H1 (cell line): ENCODE measurements around the gene EPB41L1. TPM values are rescaled to one million over a fixed set of nuclear protein-coding genes. Genes with fewer than 3 reads are reported as not detected.

ENCODE experiments used
- CTCF ChIA-PET: fragments of 300-600 bp; sonication (Branson Sonifier 250); formaldehyde crosslinking; loops from one replicate; lab custom pipeline; 2021; ENCODE audit not compliant: partially characterized antibody; lab: Charles Lee
- POLR2A ChIA-PET: fragments of 300-600 bp; sonication (Branson Sonifier 250); formaldehyde crosslinking; loops from one replicate; lab custom pipeline; 2021; ENCODE audit warnings: inconsistent platforms; ENCODE audit not compliant: partially characterized antibody; lab: Charles Lee
- DNase-seq, 2 experiments: peaks; one replicate each; pipeline versions ENCODE4 v3.0.0 to v3.0.0-alpha.2; 2010 to 2022; ENCODE audit warnings: low spot score in 2 of 2, low read depth in 1 of 2, mixed read lengths in 1 of 2
- FAIRE-seq: peaks from 2 replicates; lab custom pipeline; 2011; peaks lifted over from hg19 to GRCh38; lab: Jason Lieb, UNC
- H2AFZ ChIP-seq: 2 replicates; pipeline ENCODE4 v1.8.1; 2012; ENCODE audit warnings: low read length, inconsistent platforms
- H2AK5ac ChIP-seq: 2 replicates; pipeline ENCODE4 v1.6.1; 2013; ENCODE audit warnings: low read depth, low read length
- H2BK120ac ChIP-seq: replicated peaks from 2 replicates; pipeline ENCODE3; 2013; ENCODE audit warnings: low read depth, low read length, inconsistent platforms
- H2BK12ac ChIP-seq: 2 replicates; pipeline ENCODE4 v1.6.1; 2013; ENCODE audit warnings: low read depth, low read length
- H2BK15ac ChIP-seq: 2 replicates; pipeline ENCODE4 v1.6.1; 2013; ENCODE audit warnings: low read length
- H2BK20ac ChIP-seq: 2 replicates; pipeline ENCODE4 v1.6.1; 2013; ENCODE audit warnings: low read length
- H2BK5ac ChIP-seq: 2 replicates; pipeline ENCODE4 v1.6.1; 2013; ENCODE audit warnings: low read depth, low read length
- H3K14ac ChIP-seq: 2 replicates; pipeline ENCODE4 v1.6.1; 2013; ENCODE audit warnings: inconsistent platforms; ENCODE audit not compliant: insufficient read length
- H3K18ac ChIP-seq: 2 replicates; pipeline ENCODE4 v1.6.1; 2013; ENCODE audit warnings: low read length; ENCODE audit errors: extremely low read depth
- H3K23ac ChIP-seq: 2 replicates; pipeline ENCODE4 v1.6.1; 2013; ENCODE audit warnings: inconsistent platforms; ENCODE audit not compliant: insufficient read length
- H3K23me2 ChIP-seq: 2 replicates; pipeline ENCODE4 v1.6.1; 2013; ENCODE audit warnings: low read depth, low read length
- H3K27ac ChIP-seq: 2 replicates; pipeline ENCODE4 v1.6.1; 2011; ENCODE audit warnings: low read depth, low read length, inconsistent platforms
- H3K27me3 ChIP-seq, 4 experiments: replicated peaks in 1 of 4; 1 replicate in 1 of 4; 2 replicates in 3 of 4; pipeline versions ENCODE4 v1.6.1 to v1.8.1; 2011 to 2013; ENCODE audit warnings: low read length in 3 of 4, mild to moderate bottlenecking in 3 of 4, inconsistent platforms in 2 of 4, mixed read lengths in 2 of 4, moderate library complexity in 1 of 4; ENCODE audit not compliant: control insufficient read depth in 3 of 4, insufficient read depth in 3 of 4; ENCODE audit errors: extremely low read depth in 1 of 4
- H3K36me3 ChIP-seq, 4 experiments: 2 replicates each; pipeline versions ENCODE4 v1.6.1 to v1.8.1; 2011 to 2013; ENCODE audit warnings: mild to moderate bottlenecking in 4 of 4, low read length in 3 of 4, moderate library complexity in 2 of 4, control low read depth in 1 of 4, inconsistent platforms in 1 of 4; ENCODE audit not compliant: insufficient read depth in 4 of 4, control insufficient read depth in 2 of 4
- H3K4ac ChIP-seq: replicated peaks from 2 replicates; pipeline ENCODE3; 2013; ENCODE audit warnings: low read length, low read depth, mixed read lengths, inconsistent platforms; ENCODE audit not compliant: insufficient read length
- H3K4me1 ChIP-seq, 4 experiments: replicated peaks in 1 of 4; 1 replicate in 1 of 4; 2 replicates in 3 of 4; pipeline versions ENCODE4 v1.6.1 to v1.8.1; 2011 to 2013; ENCODE audit warnings: low read length in 3 of 4, inconsistent platforms in 2 of 4, mixed read lengths in 1 of 4; ENCODE audit not compliant: insufficient read depth in 4 of 4, control insufficient read depth in 3 of 4
- H3K4me2 ChIP-seq, 2 experiments: 2 replicates each; pipeline versions ENCODE4 v1.6.1 to v1.8.1; 2011 to 2013; ENCODE audit warnings: low read depth in 2 of 2, low read length in 2 of 2, control low read depth in 1 of 2, inconsistent platforms in 1 of 2, mild to moderate bottlenecking in 1 of 2; ENCODE audit not compliant: insufficient read depth in 1 of 2
- H3K4me3 ChIP-seq, 4 experiments: fragments of 200-600, 300-600 bp in 1 of 4; sonication (generic), shearing (Covaris generic), sonication (Bioruptor Twin) in 1 of 4; 2 replicates each; pipeline versions ENCODE4 v1.5.1 to v1.8.1; 2011 to 2016; ENCODE audit warnings: low read length in 4 of 4, low read depth in 3 of 4, control low read depth in 2 of 4, inconsistent platforms in 2 of 4, mild to moderate bottlenecking in 2 of 4, mixed read lengths in 1 of 4, moderate library complexity in 1 of 4; ENCODE audit not compliant: insufficient read depth in 2 of 4; ENCODE audit errors: extremely low read depth in 1 of 4
- H3K56ac ChIP-seq: replicated peaks from 2 replicates; pipeline ENCODE3; 2013; ENCODE audit warnings: low read depth, mild to moderate bottlenecking, mixed read lengths, low read length, inconsistent platforms; ENCODE audit not compliant: insufficient read length
- H3K79me1 ChIP-seq: 2 replicates; pipeline ENCODE4 v1.6.1; 2013; ENCODE audit warnings: low read depth, low read length, control low read depth
- H3K79me2 ChIP-seq, 2 experiments: 2 replicates each; pipeline versions ENCODE4 v1.6.1 to v1.8.1; 2012 to 2013; ENCODE audit warnings: low read length in 2 of 2, mild to moderate bottlenecking in 2 of 2, inconsistent platforms in 1 of 2; ENCODE audit not compliant: insufficient read depth in 2 of 2, control insufficient read depth in 1 of 2
- H3K9ac ChIP-seq, 4 experiments: replicated peaks in 1 of 4; 1 replicate in 1 of 4; 2 replicates in 3 of 4; pipeline versions ENCODE4 v1.6.1 to v1.8.1; 2011 to 2013; ENCODE audit warnings: low read depth in 3 of 4, low read length in 3 of 4, control low read depth in 2 of 4, mild to moderate bottlenecking in 2 of 4, moderate library complexity in 2 of 4, inconsistent platforms in 1 of 4; ENCODE audit errors: extremely low read depth in 1 of 4
- H3K9me3 ChIP-seq, 2 experiments: 2 replicates each; pipeline versions ENCODE4 v1.6.1 to v1.8.1; 2012 to 2013; ENCODE audit warnings: mild to moderate bottlenecking in 2 of 2, moderate library complexity in 2 of 2, control low read depth in 1 of 2, inconsistent platforms in 1 of 2, low read depth in 1 of 2, low read length in 1 of 2, mixed read lengths in 1 of 2; ENCODE audit not compliant: insufficient read depth in 2 of 2
- H4K20me1 ChIP-seq, 2 experiments: replicated peaks in 1 of 2; 2 replicates each; pipeline versions ENCODE3 to v1.8.1; 2011 to 2013; ENCODE audit warnings: inconsistent platforms in 2 of 2, low read length in 2 of 2, mild to moderate bottlenecking in 1 of 2; ENCODE audit not compliant: insufficient read depth in 2 of 2, control insufficient read depth in 1 of 2
- H4K5ac ChIP-seq: 2 replicates; pipeline ENCODE4 v1.6.1; 2013; ENCODE audit warnings: low read length, low read depth, mixed read lengths, inconsistent platforms; ENCODE audit not compliant: insufficient read length
- H4K8ac ChIP-seq: 2 replicates; pipeline ENCODE4 v1.8.0; 2013; ENCODE audit warnings: mild to moderate bottlenecking, moderate library complexity, low read length, inconsistent platforms; ENCODE audit not compliant: insufficient read depth; ENCODE audit errors: extremely low read depth
- H4K91ac ChIP-seq: replicated peaks from 2 replicates; pipeline ENCODE3; 2013; ENCODE audit warnings: low read length, mixed read lengths, inconsistent platforms; ENCODE audit not compliant: insufficient read length
- ATF2 ChIP-seq: IDR thresholded peaks from 2 replicates; pipeline ENCODE4 v1.6.1; 2012; ENCODE audit warnings: low read length, inconsistent platforms
- ATF3 ChIP-seq: IDR thresholded peaks from 2 replicates; pipeline ENCODE4 v1.6.1; 2011; ENCODE audit warnings: low read depth, mild to moderate bottlenecking, low read length; ENCODE audit not compliant: insufficient read depth
- CBX8 ChIP-seq: fragments of 300-800, 300-1000 bp; sonication (generic); IDR thresholded peaks from 2 replicates; pipeline ENCODE4 v1.7.1; 2016; ENCODE audit warnings: low read depth, low read length, borderline replicate concordance
- CTBP2 ChIP-seq: IDR thresholded peaks from 2 replicates; pipeline ENCODE4 v1.7.0; 2011; ENCODE audit warnings: borderline replicate concordance, mild to moderate bottlenecking, moderate library complexity, mixed read lengths, low read length; ENCODE audit not compliant: insufficient read depth, insufficient read length
- E2F6 ChIP-seq: IDR thresholded peaks from 2 replicates; pipeline ENCODE4 v1.6.1; 2012; ENCODE audit warnings: inconsistent platforms
- EGR1 ChIP-seq: IDR thresholded peaks from 2 replicates; pipeline ENCODE4 v1.6.1; 2011; ENCODE audit warnings: low read depth, low read length, borderline replicate concordance
- HDAC2 ChIP-seq, 2 experiments: fragments of 300-600 bp in 1 of 2; sonication (generic) in 1 of 2; IDR thresholded peaks; 2 replicates each; pipeline ENCODE4 v1.6.1; 2011 to 2012; ENCODE audit warnings: low read depth in 2 of 2, low read length in 2 of 2, mild to moderate bottlenecking in 2 of 2, moderate library complexity in 2 of 2, borderline replicate concordance in 1 of 2, inconsistent platforms in 1 of 2
- HDAC6 ChIP-seq: IDR thresholded peaks from one replicate; pipeline ENCODE4 v1.7.1; 2012; ENCODE audit warnings: low read depth, mild to moderate bottlenecking, inconsistent platforms, low read length, moderate library complexity
- JUND ChIP-seq: IDR thresholded peaks from 2 replicates; pipeline ENCODE4 v1.6.1; 2011; ENCODE audit warnings: mild to moderate bottlenecking, improper control_type of control experiment, low read length
- WGBS, 2 experiments: shearing (Covaris generic) in 1 of 2; methylation state at CpG; one replicate each; pipeline versions ENCODE4 v1.1.6 to v1.1.7; 2013 to 2015; ENCODE audit warnings: low lambda C conversion rate in 2 of 2, mixed read lengths in 2 of 2, inconsistent platforms in 1 of 2, low coverage in 1 of 2, missing lambda C conversion rate in 1 of 2; ENCODE audit not compliant: insufficient replicate concordance in 2 of 2, insufficient coverage in 1 of 2, insufficient read length in 1 of 2; ENCODE audit errors: extremely low coverage in 1 of 2, missing lambda C conversion rate in 1 of 2; 5-methylcytosine and 5-hydroxymethylcytosine counted together
- polyA plus RNA-seq, 7 experiments: library from polyadenylated mRNA; depleted of rRNA in 3 of 7; stranded (reverse) in 5 of 7; unstranded in 2 of 7; fragments of >200 nt in 5 of 7; fragments of 200-250 nt in 2 of 7; gene quantifications; 1 replicate in 5 of 7; 2 replicates in 1 of 7; 4 replicates in 1 of 7; pipeline versions ENCODE4 v1.2.1 to v1.2.3, GENCODE V29; 2011 to 2013; ENCODE audit warnings: missing spikeins in 2 of 7, mixed read lengths in 2 of 7
- total RNA-seq: library from RNA; stranded (reverse); fragmentation: NEBNext Ultra II Directional; extraction: Animal tissue kit (Norgen Biotek cat#: 25700); gene quantifications from 2 replicates; pipeline ENCODE4 v1.2.1, GENCODE V29; 2021

Gene EPB41L1
- total and polyA plus RNA-seq, 2 of the 8 experiments (the other 6 are each of a cell fraction or from before 2014, with no cell fraction given): 14.8 to 36.0 TPM

- Histone ChIP-seq H3K9me3 (no peaks in the 10 kb centered on the region), H2BK120ac (no peak overlapping the region), H4K8ac (no peak overlapping the region), H3K79me1 (peaks cover 4% of the 10 kb centered on the region; the same call in 1 of the 2 replicates), H2BK12ac (no peak overlapping the region), H3K23me2 (no peaks in the 10 kb centered on the region), H3K4me2 (no peak overlapping the region), H3K23ac (no peak overlapping the region), H3K14ac (no peak overlapping the region), H3K36me3 (peaks cover 0 to 8% (median 0%) of the 10 kb centered on the region in 4 experiments; a peak in 4 of 8 replicates), H3K27ac (no peak overlapping the region), H4K5ac (no peak overlapping the region), H3K4me3 (no peak overlapping the region), H3K56ac (no peak overlapping the region), H3K79me2 (no peaks in the 10 kb centered on the region; a peak in 1 of 4 replicates), H3K18ac (no peak overlapping the region), H4K20me1 (peaks cover 6 to 7% of the 10 kb centered on the region in 2 experiments), H3K4ac (no peak overlapping the region), H2BK5ac (no peak overlapping the region), H4K91ac (no peak overlapping the region), H3K4me1 (peaks cover 7 to 10% (median 8%) of the 10 kb centered on the region in 4 experiments; a peak in 5 of 7 replicates), H2AK5ac (no peak overlapping the region), H2BK20ac (no peak overlapping the region), H3K27me3 (no peaks in the 10 kb centered on the region), H2AFZ (no peak overlapping the region), H3K9ac (no peak overlapping the region), H2BK15ac (no peak overlapping the region)
- POLR2A ChIA-PET: interaction anchor here (0.6 to 2.1 kb wide), 7 partner anchors 9 to 1196 kb away, joined by 3 to 6 read pairs (median 3); partner anchors contain the start of gene AAR2
- WGBS, 2 experiments: 95% methylated on average over 12 of the region's 12 CpGs; no CpG with 5 or more reads in 1 of the 2 experiments
- no peak for FAIRE-seq
- DNase-seq: no peak
- CTCF ChIA-PET: interaction anchor here (0.7 to 1.5 kb wide), 8 partner anchors 15 to 184 kb away, joined by 3 to 6 read pairs (median 3); no protein-coding TSS in a partner anchor
- no peak for TF ChIP-seq ATF3
- no peak for TF ChIP-seq CBX8
- TF ChIP-seq E2F6: no peak
- TF ChIP-seq EGR1: no peak
- no peak for TF ChIP-seq HDAC2 (IDR thresholded peaks at IDR 0.05; ENCODE audit: borderline replicate concordance in 1 of 2, low read depth in 2 of 2, low read length in 2 of 2)
- TF ChIP-seq ATF2: no peak
- TF ChIP-seq JUND: no peak
- TF ChIP-seq HDAC6: no peak
- no peak for TF ChIP-seq CTBP2
Measured at GRCh38 chr20:36255445-36255844, 100.9 kb downstream of the EPB41L1 start.
